ENCODE measurements around the gene DGKD.
A peak's percentile ranks its signal among the peaks of the same experiment; 100 is the strongest.
"Not testable (repeated sequence)": the region's sequence is repeated elsewhere in the genome, so short reads cannot be mapped to it uniquely, and the experiment has no call there.

The DGKD gene

GRCh38 chr2:233387225-233387624, 32.9 kb downstream of the DGKD start:
- no peak for DNase-seq

- no peak for DNase-seq
These were observed 33.6 kb downstream of the DGKD start for GRCh38 chr2:233387667-233388528.

GRCh38 chr2:233389601-233390125, 35.4 kb downstream of the DGKD start:
- DNase-seq: no peak

GRCh38 chr2:233395687-233396086, 41.4 kb downstream of the DGKD start:
- no peak for DNase-seq

- DNase-seq: not testable (repeated sequence)
These were observed 42.7 kb downstream of the DGKD start for GRCh38 chr2:233396726-233397665.

- no peak for DNase-seq
These were observed 45.3 kb downstream of the DGKD start for GRCh38 chr2:233399306-233400225.

- DNase-seq: no peak
These were observed 46.0 kb downstream of the DGKD start for GRCh38 chr2:233400341-233400740.

GRCh38 chr2:233400961-233401360, 46.7 kb downstream of the DGKD start:
- DNase-seq: no peak

GRCh38 chr2:233402346-233402745, 48.1 kb downstream of the DGKD start:
- no peak for DNase-seq

GRCh38 chr2:233402789-233403188, 48.5 kb downstream of the DGKD start:
- DNase-seq: no peak

GRCh38 chr2:233404222-233404621, 49.9 kb downstream of the DGKD start:
- peak; percentile 45 for DNase-seq

GRCh38 chr2:233406865-233407264, 52.6 kb downstream of the DGKD start:
- no peak for DNase-seq

GRCh38 chr2:233407771-233408181, 53.5 kb downstream of the DGKD start:
- DNase-seq: no peak

GRCh38 chr2:233408366-233409285, 54.3 kb downstream of the DGKD start:
- peak; percentile 34 for DNase-seq

GRCh38 chr2:233409286-233409991, 55.1 kb downstream of the DGKD start:
- no peak for DNase-seq

- DNase-seq: no peak
These were observed 56.0 kb downstream of the DGKD start for GRCh38 chr2:233410196-233410760.

- no peak for DNase-seq
These were observed 56.9 kb downstream of the DGKD start for GRCh38 chr2:233411162-233411561.

GRCh38 chr2:233412405-233412804, 58.1 kb downstream of the DGKD start:
- DNase-seq: no peak

- DNase-seq: no peak
These were observed 58.8 kb downstream of the DGKD start for GRCh38 chr2:233413046-233413445.
